Parathyroid adenoma (tissue), 2 donors: ENCODE data around the gene TMEM108.
A peak's percentile ranks its signal among the peaks of the same experiment; 100 is the strongest.

Experiments used
- H2AFZ ChIP-seq: fragments of 300-600 bp; sonication (generic); one replicate; pipeline ENCODE4 v1.7.0; 2017; ENCODE audit warnings: antibody characterized with exemption, mild to moderate bottlenecking
- H3K27ac ChIP-seq: fragments of 300-600 bp; sonication (generic); one replicate; pipeline ENCODE4 v1.7.0; 2017
- H3K27me3 ChIP-seq: fragments of 300-600 bp; sonication (generic); one replicate; pipeline ENCODE4 v1.7.0; 2017; ENCODE audit warnings: low read length; ENCODE audit not compliant: control insufficient read depth, insufficient read depth
- H3K36me3 ChIP-seq: fragments of 300-600 bp; sonication (generic); one replicate; pipeline ENCODE4 v1.7.0; 2017; ENCODE audit warnings: low read length; ENCODE audit not compliant: control insufficient read depth, insufficient read depth
- H3K4me1 ChIP-seq: fragments of 300-600 bp; sonication (generic); one replicate; pipeline ENCODE4 v1.7.0; 2017; ENCODE audit warnings: control low read depth
- H3K4me2 ChIP-seq: fragments of 300-600 bp; sonication (generic); one replicate; pipeline ENCODE4 v1.7.0; 2017; ENCODE audit warnings: low read length
- H3K4me3 ChIP-seq: fragments of 300-600 bp; sonication (generic); one replicate; pipeline ENCODE4 v1.7.0; 2017; ENCODE audit warnings: low read depth, low read length
- H3K79me2 ChIP-seq: fragments of 300-600 bp; sonication (generic); one replicate; pipeline ENCODE4 v1.7.0; 2017; ENCODE audit warnings: control low read depth
- H3K9ac ChIP-seq: fragments of 300-600 bp; sonication (generic); one replicate; pipeline ENCODE4 v1.7.0; 2017; ENCODE audit warnings: mild to moderate bottlenecking
- H3K9me3 ChIP-seq: fragments of 300-600 bp; sonication (generic); one replicate; pipeline ENCODE4 v1.7.0; 2017; ENCODE audit warnings: low read length; ENCODE audit not compliant: control insufficient read depth
- TF ChIP-seq, protein P1 (sequence below): fragments of 300-600 bp; sonication (generic); IDR thresholded peaks from one replicate; pipeline ENCODE4 v1.7.0; 2017; ENCODE audit warnings: antibody characterized with exemption, mild to moderate bottlenecking
- donor health status: primary hyperparathyroidism.

Gene TMEM108

GRCh38 chr3:133023362-133023761 is 14.8 kb upstream of the TMEM108 start:
- no peak overlapping the region for H3K9ac ChIP-seq
- H3K4me3 ChIP-seq, result no peak overlapping the region
- H3K36me3 ChIP-seq, result no peaks in the 10 kb centered on the region

GRCh38 chr3:133025546-133025945 is 12.6 kb upstream of the TMEM108 start:
- no peak overlapping the region for H3K4me3 ChIP-seq
- no peak overlapping the region for H3K4me2 ChIP-seq
- no peak overlapping the region for H2AFZ ChIP-seq
- H3K36me3 ChIP-seq, result no peaks in the 10 kb centered on the region
- TF ChIP-seq, protein P1, sequence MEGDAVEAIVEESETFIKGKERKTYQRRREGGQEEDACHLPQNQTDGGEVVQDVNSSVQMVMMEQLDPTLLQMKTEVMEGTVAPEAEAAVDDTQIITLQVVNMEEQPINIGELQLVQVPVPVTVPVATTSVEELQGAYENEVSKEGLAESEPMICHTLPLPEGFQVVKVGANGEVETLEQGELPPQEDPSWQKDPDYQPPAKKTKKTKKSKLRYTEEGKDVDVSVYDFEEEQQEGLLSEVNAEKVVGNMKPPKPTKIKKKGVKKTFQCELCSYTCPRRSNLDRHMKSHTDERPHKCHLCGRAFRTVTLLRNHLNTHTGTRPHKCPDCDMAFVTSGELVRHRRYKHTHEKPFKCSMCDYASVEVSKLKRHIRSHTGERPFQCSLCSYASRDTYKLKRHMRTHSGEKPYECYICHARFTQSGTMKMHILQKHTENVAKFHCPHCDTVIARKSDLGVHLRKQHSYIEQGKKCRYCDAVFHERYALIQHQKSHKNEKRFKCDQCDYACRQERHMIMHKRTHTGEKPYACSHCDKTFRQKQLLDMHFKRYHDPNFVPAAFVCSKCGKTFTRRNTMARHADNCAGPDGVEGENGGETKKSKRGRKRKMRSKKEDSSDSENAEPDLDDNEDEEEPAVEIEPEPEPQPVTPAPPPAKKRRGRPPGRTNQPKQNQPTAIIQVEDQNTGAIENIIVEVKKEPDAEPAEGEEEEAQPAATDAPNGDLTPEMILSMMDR, result no peak
- H3K79me2 ChIP-seq, result no peaks in the 10 kb centered on the region
- H3K9ac ChIP-seq, result no peak overlapping the region
- no peak overlapping the region for H3K27ac ChIP-seq
- H3K27me3 ChIP-seq, result no peaks in the 10 kb centered on the region
- H3K4me1 ChIP-seq, result no peaks in the 10 kb centered on the region
- no peaks in the 10 kb centered on the region for H3K9me3 ChIP-seq

More at GRCh38 chr3:133023362-133023761, 14.8 kb upstream of the TMEM108 start:
- no peaks in the 10 kb centered on the region for H3K79me2 ChIP-seq
- H3K4me1 ChIP-seq, result no peaks in the 10 kb centered on the region
- TF ChIP-seq, protein P1, result no peak
- no peaks in the 10 kb centered on the region for H3K9me3 ChIP-seq
- H3K27ac ChIP-seq, result no peak overlapping the region
- H3K27me3 ChIP-seq, result no peaks in the 10 kb centered on the region
- H3K4me2 ChIP-seq, result no peak overlapping the region
- H2AFZ ChIP-seq, result no peak overlapping the region

GRCh38 chr3:133032301-133032700 is 5.9 kb upstream of the TMEM108 start:
- Histone ChIP-seq H3K9me3 (no peaks in the 10 kb centered on the region), H3K4me3 (no peak overlapping the region), H3K9ac (no peak overlapping the region), H3K4me2 (no peak overlapping the region), H3K27ac (no peak overlapping the region), H3K36me3 (no peaks in the 10 kb centered on the region), H2AFZ (no peak overlapping the region), H3K27me3 (no peaks in the 10 kb centered on the region), H3K4me1 (no peaks in the 10 kb centered on the region), H3K79me2 (no peaks in the 10 kb centered on the region)
- TF ChIP-seq, protein P1, result no peak

DNA sequence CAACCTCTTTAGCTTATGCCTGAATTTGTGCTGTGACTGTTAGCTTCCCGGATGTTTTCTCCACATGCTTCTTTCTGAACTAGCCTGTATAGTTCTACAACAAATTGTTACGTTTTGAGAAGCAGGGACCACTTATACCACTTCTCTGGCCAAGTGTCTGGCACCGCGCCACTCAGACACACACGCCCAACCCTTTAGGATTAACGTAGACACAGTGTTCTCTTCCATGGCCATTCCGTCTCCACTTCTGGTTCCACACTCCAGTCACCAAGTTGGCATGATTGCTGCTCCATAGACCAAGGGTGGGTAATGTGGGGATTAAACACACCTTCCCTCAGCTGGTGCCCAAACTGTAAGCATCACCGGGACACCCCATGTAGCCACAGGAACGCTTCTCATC is 755 bp upstream of the TMEM108 start:
- H3K4me3 ChIP-seq, result peak overlapping the region; percentile 60
- no peak overlapping the region for H3K9ac ChIP-seq
- peaks cover 6% of the 10 kb centered on the region for H3K4me1 ChIP-seq
- H3K36me3 ChIP-seq, result no peaks in the 10 kb centered on the region
- H3K27me3 ChIP-seq, result no peaks in the 10 kb centered on the region
- no peak overlapping the region for H3K27ac ChIP-seq
- peak overlapping the region; percentile 98 for H2AFZ ChIP-seq
- H3K79me2 ChIP-seq, result no peaks in the 10 kb centered on the region
- peak overlapping the region; percentile 92 for H3K4me2 ChIP-seq
- TF ChIP-seq, protein P1, result no peak
- no peaks in the 10 kb centered on the region for H3K9me3 ChIP-seq

GRCh38 chr3:133038731-133039375 is 662 bp downstream of the TMEM108 start:
- Histone ChIP-seq H3K27ac (no peak overlapping the region), H3K27me3 (no peaks in the 10 kb centered on the region)

More at GRCh38 chr3:133038731-133039375, 662 bp downstream of the TMEM108 start:
- peak overlapping the region; percentile 60 for H3K4me3 ChIP-seq
- H3K9me3 ChIP-seq, result no peaks in the 10 kb centered on the region
- peak overlapping the region; percentile 92 for H3K4me2 ChIP-seq
- no peak overlapping the region for H3K9ac ChIP-seq
- no peaks in the 10 kb centered on the region for H3K36me3 ChIP-seq
- no peaks in the 10 kb centered on the region for H3K79me2 ChIP-seq
- peak overlapping the region; percentile 98 for H2AFZ ChIP-seq
- H3K4me1 ChIP-seq, result peaks cover 6% of the 10 kb centered on the region
- TF ChIP-seq, protein P1, result no peak
